Astrocyte of the spinal cord (primary cell): ENCODE results near the gene ORC3.

Experiments used
- DNase-seq: peaks from one replicate; pipeline ENCODE4 v3.0.0; 2011; ENCODE audit warnings: low read depth, low spot score
- H3K4me3 ChIP-seq: 2 replicates; pipeline ENCODE4 v1.5.1; 2011; ENCODE audit warnings: low read depth, mild to moderate bottlenecking, low read length, moderate library complexity
- in situ Hi-C: cut with HindIII; loops from 2 replicates; pipeline ENCODE4 v1.10.0; 2017; ENCODE audit warnings: low sequenced_read_pairs
- TF ChIP-seq, protein P1 (sequence below): IDR thresholded peaks from 2 replicates; pipeline ENCODE4 v1.5.1; 2012; ENCODE audit warnings: low read depth, mild to moderate bottlenecking, low read length, inconsistent platforms

ORC3 gene

DNA sequence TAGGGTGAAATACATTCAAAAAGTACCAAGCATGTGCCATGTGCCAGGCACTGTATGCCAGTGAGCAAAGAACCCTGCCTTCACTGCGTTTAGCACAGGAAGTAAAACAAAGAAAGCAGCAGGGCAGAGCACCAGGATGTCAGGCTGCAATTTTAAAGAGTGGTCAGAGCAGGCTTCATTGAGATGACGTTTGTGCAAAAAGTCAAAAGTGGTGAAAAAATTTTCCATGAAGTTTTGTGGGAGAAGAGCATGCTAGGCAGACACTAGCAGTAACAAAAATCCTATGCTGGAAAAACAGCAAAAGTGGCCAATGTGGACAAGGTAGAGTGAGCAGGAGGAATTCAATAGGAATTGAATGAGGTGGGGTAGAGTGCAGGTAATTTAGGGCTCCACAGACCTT is 80.8 kb downstream of the ORC3 start:
- no peak for DNase-seq
- no peak overlapping the region for H3K4me3 ChIP-seq
- in situ Hi-C loops: no loop called here
- TF ChIP-seq, protein P1, sequence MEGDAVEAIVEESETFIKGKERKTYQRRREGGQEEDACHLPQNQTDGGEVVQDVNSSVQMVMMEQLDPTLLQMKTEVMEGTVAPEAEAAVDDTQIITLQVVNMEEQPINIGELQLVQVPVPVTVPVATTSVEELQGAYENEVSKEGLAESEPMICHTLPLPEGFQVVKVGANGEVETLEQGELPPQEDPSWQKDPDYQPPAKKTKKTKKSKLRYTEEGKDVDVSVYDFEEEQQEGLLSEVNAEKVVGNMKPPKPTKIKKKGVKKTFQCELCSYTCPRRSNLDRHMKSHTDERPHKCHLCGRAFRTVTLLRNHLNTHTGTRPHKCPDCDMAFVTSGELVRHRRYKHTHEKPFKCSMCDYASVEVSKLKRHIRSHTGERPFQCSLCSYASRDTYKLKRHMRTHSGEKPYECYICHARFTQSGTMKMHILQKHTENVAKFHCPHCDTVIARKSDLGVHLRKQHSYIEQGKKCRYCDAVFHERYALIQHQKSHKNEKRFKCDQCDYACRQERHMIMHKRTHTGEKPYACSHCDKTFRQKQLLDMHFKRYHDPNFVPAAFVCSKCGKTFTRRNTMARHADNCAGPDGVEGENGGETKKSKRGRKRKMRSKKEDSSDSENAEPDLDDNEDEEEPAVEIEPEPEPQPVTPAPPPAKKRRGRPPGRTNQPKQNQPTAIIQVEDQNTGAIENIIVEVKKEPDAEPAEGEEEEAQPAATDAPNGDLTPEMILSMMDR: no peak

DNA sequence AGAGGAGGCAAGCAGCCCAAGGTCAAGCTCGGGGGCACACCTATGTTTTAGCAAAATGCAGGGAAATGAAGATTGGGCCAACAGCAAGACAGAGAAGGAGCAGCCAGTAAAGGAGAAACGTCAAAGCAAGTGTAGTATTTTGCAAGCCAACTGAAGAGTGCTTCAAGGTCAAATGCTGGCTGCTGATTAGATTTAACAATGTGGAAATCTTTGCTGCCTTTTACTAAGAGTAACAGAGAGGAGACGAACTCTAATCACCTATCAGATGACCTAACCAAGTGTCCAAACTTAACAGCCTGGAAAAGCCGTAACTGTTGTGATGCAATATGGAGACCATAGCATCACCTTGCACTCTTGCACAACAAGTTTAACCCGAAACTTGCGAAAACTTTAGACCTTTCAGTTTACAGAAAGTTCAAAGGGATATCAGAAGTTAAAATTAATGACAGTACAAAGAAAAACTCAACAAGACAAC is 81.7 kb downstream of the ORC3 start:
- TF ChIP-seq, protein P1: no peak
- in situ Hi-C loops: no loop called here
- H3K4me3 ChIP-seq: no peak overlapping the region
- no peak for DNase-seq

DNA sequence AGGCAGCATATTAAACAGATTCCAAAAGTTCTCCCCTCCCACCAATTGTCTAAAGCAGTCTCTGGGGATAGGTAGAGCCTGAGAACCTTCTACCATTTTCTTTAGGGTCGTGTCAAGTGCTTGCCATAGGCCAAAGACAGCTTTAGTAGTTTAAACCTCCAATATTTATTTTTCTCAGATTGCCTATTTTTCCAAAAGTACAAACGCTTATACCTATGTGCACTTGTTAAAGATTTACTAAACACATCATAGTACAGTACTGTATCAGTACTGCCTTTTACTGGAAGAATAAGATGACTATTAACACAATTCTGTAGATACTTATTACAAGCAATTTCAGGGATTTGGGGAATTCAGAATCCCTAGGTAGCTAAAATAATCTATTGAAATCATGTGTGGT is 82.7 kb downstream of the ORC3 start:
- no peak for DNase-seq
- in situ Hi-C loops: no loop called here
- H3K4me3 ChIP-seq: no peak overlapping the region
- TF ChIP-seq, protein P1: no peak

DNA sequence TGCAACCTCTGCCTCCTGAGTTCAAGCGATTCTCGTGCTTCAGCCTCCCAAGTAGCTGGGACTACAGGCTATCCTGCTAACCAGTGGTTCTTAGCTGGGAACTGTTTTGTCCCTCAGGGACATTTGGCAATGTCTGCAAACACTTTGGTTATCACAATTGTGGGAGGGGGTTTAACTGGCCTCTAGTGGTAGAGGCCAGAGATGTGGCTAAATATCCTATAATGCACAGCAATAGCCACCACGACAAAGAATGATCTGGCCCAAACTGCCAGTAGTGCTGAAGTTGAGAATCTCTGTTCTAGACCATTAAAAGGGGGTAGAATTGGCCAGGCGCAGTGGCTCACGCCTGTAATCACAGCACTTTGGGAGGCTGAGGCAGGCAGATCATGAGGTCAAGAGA is 83.3 kb downstream of the ORC3 start:
- TF ChIP-seq, protein P1: no peak
- H3K4me3 ChIP-seq: no peak overlapping the region
- no peak for DNase-seq
- in situ Hi-C loops: no loop called here

DNA sequence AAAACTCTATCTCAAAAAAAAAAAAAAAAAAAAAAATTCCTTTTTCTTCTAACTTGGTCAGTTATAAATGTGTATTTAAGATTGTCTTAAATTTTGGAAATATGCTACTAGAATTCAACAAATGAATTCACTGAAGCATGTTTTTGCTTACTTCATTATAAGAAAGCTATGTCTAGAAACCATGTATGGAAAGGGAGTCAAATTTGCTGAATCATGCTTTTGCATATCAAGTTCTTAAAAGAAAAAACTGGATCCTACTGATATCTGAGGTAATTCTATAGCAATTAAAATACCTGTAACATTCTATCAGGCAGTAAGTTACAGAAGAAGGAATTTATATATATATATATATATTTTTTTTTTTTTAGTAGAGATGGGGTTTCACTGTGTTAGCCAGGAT is 84.4 kb downstream of the ORC3 start:
- TF ChIP-seq, protein P1: no peak
- no peak overlapping the region for H3K4me3 ChIP-seq
- no peak for DNase-seq
- in situ Hi-C loops: no loop called here

- no peak overlapping the region for H3K4me3 ChIP-seq
- in situ Hi-C loops: no loop called here
- TF ChIP-seq, protein P1: no peak
- DNase-seq: no peak
These were observed 85.2 kb downstream of the ORC3 start for GRCh38 chr6:87675004-87675681.
